T1000 (cell line): ENCODE results near the gene RBCK1.
"Not testable (repeated sequence)": the region's sequence is repeated elsewhere in the genome, so short reads cannot be mapped to it uniquely, and the experiment has no call there.

Experiments used
- DNase-seq: peaks from one replicate; lab custom pipeline; 2025; ENCODE audit warnings: mixed read lengths; lab: John Stamatoyannopoulos, UW

Gene RBCK1

DNA sequence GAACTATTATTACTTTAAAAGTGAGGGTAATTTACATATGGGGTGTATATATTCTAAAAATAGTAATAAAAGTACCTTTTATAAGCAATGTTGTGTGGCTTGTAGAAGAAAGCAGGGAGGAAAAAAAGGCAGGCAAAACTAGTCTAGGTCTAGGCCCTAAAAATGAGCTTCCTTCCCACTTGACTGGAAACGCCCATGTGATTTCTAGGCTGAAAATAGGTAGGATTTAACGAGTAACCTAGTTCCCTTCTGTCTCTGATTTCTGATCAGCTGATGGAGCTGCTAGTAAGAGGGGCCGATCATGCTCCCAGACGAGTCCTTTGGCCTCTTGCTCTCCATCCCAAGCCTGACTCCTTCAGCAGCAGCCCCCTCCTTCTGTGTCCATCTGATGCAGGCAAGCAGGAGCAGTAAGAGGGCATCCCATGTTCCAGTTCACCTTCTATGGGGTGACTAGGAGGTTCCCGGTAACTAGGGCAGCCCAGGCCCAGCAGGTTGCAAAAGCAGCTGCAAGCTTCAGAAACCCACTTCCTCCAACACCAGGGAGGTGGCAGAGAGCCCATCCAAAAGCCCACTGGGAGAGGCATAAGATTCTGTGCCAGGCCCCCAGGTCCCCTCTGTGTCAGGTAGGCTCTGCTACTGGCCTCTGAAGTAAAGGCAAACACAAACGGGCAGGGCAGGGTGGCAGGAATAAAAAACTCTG, 29.8 kb downstream of the RBCK1 start:
- no peak for DNase-seq

DNA sequence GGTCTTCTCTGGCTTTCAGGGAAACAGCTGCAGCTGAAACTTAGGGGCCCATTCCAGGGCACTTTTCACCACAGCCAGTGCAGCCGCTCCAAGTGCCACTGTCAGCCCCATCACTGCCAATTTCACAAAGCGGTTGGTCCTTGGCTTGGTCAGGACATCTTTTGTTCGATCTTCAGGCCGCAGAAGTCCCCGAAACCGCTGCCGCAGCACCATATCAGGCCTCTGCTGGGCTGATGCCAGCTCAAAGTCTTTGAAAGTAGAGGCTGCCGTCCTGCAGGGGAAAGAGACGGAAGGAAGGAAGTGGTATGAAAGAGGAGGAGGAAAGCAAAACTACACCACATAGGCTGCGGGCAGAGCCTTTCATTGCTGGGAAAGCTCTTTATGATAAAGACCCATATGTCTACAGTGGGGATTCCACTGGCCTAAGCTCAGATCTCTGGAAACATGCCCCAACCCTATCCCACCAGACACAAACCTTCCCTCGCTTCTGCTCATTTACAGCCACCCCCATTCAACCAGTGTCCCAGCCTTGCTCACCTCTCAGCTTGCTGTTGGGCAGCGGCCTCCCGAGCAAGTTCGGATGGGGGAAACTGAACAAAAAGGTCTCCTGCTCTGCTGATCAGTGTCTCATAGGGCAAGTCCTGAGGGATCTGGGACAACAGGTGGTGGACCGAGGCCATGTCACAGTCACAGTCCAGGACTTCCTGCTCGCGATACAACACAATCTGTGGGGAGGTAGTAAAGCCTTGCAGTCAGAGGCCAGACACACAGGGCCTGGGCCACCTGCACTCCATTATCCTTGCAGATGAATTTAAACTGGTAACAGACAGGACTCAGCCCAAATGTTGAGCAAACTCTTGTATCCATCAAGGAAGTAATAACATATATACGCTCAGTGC, 30.7 kb downstream of the RBCK1 start:
- DNase-seq = no peak

DNA sequence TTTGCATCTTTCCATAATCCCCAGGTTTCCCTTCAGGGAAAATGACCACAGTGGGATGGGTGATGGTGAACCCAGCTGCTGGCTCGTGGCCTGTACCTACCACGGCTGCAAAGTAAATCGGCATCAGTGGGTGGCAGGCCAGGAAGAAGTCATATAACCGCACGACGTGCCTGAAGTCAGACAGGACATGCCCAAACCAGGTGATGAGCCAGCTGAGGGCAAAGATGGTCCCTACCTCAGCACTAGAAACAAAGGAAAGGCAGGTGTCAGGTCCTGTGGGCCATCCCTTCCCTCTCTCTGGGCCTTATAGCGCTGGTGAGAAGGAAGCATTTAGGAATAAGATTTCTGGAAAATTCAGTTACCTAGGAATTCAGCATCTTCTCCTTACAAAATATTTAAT, 32.0 kb downstream of the RBCK1 start:
- no peak for DNase-seq

DNA sequence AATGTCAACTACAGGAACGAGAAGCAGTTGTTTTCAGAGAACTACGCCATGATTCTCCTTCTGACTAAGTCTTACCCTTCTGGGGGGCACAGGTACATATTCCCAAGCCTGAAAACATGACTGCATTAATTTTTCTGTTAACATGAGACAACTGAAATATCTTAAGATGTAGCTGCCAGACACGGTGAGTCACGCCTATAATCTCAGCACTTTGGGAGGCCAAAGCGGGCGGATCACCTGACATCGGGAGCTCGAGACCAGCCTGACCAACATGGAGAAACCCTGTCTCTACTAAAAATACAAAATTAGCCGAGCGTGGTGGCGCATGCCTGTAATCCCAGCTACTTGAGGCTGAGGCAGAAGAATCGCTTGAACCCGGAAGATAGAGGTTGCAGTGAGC, 32.5 kb downstream of the RBCK1 start:
- no peak for DNase-seq

DNA sequence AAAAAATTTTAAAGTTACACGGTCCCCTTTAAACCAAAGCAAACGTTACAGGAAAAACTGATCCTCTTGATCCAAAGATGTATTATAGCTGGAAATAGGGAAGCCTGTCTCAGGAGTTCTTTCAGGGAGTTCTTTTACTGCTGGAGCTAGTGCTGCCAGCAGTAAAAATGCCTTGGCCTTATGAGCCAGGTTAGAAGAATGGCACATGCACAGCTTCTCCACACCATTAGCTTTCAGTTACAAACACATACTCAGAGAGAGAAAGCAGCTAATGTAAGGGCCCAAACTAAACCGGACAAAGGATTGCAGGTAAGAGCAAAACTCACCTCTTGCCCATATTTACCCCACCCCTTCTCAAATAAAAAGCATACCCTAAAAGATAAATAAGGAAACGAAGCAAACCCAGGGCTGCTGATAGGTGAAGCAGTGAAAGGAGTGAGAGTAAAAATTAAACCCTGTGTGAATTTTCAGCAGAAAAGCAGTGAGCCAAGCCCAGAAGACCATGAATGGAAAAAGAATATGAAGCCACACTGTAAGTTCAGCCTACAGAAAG, 35.2 kb downstream of the RBCK1 start:
- DNase-seq = no peak

DNA sequence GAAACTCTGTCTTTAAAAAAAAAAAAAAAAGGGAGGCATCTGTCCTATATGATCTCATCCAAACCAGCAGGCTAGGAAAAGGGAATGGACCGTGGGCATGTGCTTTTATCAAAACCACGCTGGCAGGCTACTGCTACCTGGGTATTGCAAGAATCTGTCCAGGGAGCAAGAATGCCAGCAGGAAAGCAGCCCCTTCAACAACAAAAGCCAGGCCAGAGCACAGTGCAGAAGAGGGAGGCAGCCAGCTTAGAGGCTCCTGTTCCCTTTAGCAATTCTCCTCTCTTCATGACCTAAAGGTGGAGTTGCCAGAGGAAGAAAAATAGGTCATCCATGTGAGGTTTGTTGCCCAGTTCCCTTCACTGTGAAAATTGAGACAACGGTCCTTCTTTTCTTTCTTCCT, 36.0 kb downstream of the RBCK1 start:
- DNase-seq = no peak

DNA sequence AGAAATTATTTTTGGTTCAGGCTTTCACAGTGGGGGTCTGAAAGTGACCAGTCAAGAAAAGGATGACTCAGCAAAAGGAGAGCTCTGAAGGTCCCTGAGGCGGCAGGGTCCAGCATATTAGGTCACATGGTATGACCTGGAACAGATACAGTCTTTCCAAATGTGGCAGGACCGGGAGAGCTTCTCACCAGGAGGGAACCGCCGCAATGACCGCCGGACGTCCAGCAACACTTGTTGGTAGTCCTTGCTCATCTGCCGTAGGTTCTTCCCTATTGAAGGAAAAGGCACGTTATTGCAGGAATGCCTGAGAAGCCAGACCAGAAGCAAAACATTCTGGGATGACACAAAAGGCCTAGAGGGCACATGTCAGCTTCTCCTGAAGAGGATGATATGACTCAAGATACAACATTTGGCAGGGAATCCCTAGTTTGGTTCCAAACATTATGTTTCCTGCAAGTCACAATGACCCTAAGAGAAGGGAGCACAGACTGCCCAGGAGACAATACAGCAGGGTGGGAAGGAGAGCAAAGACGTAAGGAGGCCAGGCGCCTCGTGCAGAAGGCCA, 36.8 kb downstream of the RBCK1 start:
- DNase-seq = peak; percentile 7

DNA sequence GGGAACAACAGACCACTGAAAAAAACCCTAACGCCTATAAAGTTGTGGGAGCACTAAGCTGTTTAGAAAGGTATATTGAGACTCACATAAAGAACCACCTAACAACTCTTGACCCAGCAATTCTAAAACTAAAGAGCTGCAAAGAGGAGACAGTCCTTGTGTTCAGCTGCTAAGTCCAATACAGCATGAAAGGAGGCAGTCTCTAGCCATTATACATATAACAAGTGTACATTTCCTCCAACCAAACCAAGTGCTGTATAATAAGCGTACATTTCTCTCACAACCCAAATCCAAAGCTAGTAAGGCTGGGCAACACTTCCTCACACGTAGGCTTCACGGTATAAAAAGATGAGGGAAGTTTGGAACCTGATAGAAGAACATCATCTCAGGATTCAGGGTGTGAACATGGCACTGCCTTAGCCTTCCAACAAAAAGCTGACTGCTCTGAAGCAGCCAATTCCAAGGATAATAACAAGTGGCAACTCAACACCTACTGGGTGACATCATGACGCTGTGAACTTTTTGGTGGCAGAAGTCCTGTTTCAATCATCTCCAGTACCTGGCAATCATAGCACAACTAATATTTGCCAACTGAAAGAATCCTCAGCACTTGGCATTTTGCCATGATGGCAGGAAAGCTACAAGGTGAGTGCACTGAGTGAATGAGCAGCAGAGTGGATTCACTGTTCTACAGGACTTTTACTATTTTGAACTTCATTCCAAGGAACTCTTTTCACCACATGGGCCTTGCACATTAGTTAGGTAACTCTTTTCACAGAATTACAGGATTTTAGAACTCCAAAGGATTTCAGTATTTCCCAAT, 37.6 kb downstream of the RBCK1 start:
- no peak for DNase-seq

DNA sequence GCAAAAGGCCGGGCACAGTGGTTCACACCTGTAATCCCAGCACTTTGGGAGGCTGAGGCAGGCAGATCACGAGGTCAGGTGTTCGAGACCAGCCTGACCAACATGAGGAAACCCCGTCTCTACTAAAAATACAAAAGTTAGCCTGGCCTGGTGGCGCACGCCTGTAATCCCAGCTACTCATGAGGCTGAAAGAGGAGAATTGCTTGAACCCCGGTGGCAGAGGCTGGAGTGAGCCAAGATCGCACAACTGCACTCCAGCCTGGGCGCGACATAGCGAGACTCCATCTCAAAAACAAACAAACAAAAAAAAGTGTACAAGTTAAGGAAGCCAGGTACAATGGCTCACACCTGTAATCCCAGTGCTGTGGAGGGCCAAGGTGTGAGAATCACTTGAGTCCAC, 43.9 kb downstream of the RBCK1 start:
- DNase-seq = not testable (repeated sequence)

DNA sequence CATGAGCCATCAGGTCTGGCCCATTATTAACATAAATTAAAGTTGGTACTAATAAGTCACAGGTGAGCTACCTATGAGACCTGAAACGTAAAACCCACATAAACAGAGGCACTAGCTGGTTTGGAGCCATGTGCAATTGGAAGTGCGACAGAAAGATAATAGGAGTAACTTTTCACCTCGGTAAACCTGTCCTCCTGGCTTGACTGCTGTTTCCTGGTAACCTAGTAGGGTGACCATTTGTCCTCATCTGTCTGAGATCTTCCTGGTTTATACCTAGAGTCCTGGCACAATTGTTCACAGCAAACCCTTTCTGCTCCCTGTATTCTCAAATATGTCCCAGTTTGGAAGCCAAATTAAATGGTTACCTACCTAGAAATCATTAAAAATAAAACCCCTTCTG, 46.9 kb downstream of the RBCK1 start:
- no peak for DNase-seq

DNA sequence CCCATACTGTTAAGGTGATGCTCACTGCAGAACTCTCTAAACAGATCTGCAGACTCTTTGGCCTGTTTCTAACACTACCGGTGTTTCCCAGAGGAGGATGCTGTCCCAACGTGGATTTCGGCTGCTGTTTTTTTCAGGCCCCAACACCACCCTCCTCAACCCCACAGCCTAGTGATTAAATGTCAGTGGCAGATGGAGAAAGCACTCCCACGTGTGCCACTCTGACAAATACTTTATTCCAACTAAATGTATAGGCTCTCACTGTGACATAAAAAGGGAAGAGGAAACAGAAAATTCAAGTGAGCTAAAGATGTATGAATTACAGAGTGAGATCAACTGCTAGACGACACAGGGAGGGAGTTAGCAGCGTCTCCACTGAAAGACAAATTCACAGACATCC, 50.7 kb downstream of the RBCK1 start:
- DNase-seq = no peak

DNA sequence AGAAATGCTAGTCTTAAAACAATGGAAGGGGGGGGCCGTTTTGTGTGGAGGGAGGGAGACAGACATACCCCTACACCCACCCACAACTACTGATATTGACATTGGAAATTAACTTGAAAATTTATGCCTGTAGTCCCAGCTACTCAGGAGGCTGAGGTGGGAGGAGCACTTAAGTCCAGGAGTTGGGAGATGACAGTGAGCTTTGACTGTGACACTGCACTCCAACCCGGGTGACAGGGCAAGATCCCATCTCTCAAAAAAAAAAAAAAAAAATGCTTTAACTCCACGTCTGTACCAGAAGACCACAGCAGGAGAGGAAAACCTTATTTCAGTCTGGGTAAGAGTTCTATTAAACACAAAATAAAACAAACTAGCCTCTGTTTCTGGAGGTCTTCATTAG, 52.1 kb downstream of the RBCK1 start:
- DNase-seq = no peak

DNA sequence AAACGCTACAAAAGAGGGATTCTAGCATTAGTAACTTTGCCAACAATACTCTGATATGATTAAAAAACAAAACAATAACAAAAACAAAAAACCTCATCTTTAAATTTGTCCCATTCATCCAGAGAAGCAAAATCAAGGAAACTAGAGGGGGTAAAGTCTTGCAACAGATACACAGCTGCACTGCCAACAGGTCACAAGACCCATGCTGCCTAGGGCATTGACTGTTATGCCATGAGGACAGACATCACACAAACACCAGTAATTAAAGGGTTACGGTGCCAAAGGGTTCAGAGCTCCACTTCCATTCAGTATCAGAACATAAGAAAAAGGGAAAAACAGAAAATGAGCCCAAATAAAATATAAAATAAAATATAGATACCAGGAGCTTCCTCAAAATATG, 52.6 kb downstream of the RBCK1 start:
- no peak for DNase-seq

DNA sequence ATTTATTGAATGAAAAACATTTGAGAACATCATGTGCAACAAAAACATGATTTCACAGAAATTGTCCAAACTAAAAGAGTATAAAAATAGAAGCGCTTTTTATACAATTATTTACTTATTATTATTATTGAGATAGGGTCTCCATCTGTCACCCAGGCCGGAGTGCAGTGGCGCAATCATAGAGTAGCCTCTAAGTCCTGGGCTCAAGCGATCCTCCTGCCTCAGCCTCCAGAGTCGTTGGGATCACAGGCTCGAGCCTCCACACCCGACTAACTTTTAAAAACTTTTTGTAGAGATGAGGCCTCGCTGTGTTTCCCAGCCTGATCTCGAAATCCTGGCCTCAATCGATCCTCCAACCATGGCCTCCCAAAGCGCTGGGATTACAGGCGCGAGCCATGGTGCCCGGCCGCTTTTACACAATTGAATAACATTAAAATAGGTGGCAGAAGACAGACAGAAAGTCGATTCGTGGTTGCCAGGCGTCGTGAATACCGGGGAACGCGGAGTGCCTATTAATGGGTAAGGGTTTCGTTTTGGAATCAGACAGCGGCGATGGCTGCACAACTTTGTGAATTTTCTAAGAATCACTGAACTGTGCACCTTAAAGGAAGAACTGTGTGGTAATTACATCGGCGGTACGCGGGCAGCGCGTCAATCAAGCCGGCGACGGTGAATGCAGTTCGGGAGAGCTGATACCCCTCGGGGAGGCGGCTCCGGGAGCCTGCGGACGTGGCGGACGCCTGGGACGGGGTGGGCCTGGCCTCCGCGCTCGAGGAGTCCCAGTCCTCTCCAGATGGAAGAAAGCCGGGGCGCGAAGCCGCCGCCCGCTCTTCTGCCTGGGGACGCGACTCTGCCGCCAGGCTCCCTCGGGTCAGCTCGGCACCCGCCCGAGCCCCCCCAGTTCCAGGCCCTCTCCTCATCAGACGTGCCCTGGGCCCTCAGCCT, 53.4 kb downstream of the RBCK1 start:
- DNase-seq = no peak

DNA sequence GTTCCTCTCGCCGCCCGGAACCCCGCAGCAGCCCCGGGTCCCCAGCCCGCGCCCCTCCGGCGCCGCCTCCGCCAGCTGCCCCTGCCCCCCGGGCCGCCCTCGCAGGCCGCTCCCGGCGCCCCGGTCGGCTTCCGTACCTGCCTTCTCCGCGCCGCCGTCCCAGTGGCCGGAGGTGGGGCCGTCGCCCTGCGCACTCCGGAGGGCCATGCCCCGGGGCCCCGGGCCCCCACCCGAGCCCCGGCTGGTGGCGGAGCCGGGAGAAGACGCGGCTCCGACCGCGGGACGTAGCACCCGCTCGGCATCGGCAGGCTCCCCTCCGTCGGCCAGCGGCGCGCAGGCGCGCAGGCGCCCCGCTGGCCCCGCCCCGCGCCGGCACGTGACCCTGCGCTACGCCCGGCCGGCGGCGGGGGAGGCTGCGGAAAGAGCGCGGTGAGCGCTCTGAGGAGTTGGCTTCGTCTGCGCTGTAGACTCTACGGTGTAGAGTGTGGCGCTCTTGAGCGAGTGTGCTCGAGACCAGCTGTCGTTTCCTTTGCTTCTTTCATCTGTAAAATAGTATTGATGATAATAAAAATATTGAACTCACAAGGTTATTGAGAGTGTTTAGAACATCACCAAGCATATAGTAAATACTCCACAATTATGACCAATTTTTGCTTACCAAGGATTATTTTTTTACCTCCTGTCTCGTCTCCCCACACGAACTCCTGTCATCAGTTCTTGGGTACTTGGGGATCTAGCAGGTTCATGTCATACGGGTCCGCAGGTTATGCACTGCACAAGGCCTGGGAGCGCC, 54.3 kb downstream of the RBCK1 start, which contains the start of gene TBC1D20:
Gene TBC1D20 (minus strand): TSS at position 335 of the 793 bp plus-strand sequence. CDS start 128 bp downstream, at position 207.
- peak; percentile 6 for DNase-seq

DNA sequence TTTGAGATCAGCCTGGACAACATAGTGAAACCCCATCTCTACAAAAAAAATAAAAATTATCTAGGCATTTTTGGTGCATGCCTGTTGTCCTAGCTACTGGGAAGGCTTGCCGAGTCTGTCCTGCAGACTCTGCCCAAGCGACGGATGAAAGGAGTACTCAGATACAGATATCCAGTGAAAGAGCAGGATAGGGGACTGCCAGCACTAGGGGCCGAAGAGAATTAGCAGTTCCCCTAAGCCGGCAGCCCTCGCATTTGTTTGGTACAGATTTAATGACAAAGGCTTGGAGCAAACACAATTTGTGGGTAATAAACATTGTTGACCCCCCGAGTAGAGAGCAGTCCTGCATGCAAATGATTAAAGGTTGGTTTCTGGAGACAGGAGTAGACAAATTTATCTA, 59.7 kb downstream of the RBCK1 start:
- no peak for DNase-seq

DNA sequence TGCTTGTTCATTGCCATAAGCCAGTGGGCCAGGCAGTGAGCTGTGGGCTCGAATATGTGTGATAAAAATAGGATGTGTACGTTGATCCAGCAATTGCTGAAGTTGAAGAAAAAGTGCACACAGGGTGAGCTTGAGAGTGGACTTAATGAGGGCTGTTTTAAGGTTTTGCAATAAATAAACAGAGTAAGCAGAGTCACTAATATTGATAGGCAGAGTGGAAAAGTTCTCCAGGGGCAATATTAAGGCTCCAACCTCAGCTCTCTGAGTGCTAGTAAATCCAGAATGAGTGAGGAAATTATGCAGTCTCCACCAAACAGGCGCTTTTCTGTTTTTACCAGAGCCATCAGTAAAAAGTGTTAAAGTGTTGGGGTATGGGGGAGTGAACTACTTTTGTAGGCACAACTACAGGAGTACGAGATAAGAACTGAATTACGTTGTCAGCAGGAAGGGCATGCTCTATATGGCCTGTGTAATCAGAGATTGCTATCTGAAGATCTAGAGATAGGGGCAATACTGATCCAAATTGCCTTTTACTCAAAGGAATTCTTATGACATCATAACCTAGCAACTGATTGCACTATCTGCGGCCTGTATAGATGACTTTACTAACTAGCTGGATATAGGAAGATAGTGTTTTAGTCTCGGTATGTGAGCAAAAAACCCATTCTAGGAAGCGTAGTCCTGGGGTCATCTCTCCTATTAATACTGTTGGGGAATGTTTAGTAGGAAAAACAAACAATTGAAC, 61.8 kb downstream of the RBCK1 start:
- no peak for DNase-seq

DNA sequence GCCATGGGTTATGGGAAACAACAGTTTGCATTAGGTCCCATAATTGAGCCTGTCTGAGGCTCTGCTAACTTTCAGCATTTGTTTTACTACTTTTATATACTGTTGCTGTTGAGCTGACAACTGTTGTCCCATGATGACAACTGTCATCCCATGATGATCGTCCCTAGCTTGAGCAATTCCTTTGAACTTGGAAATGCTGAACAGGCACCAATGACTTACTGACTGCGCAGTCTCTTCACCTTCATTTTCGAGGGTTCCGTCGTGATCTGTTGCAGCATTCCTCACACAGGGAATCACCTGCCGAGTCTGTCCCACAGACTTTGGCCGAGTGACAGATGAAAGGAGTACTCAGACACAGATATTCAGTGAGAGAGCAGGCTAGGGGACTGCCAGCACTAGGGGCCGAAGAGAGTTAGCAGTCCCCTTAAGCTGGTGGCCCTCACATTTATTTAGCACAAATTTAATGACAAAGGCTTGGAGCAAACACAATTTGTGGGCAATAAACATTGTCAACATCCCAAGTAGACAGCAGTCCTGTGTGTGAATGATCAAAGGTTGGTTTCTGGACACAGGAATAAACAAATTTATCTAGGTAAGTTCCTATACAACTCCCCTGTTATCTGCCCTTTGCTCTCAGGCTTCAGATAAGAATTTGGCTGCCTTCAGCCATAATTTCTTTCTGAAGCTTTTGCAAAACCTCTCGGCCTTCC, 64.2 kb downstream of the RBCK1 start:
- no peak for DNase-seq
